HEK293 (cell line): ENCODE results near the gene ZNRF2.

Experiments used
- CTCF ChIA-PET: fragments of 350-600 bp; formaldehyde crosslinking; extraction: SDS; loops from one replicate; lab custom pipeline; 2021; ENCODE audit warnings: antibody characterized with exemption; lab: Yijun Ruan, JAX
- POLR2A ChIA-PET: fragments of 300-600 bp; formaldehyde crosslinking; extraction: SDS; loops from one replicate; lab custom pipeline; 2020; ENCODE audit warnings: antibody characterized with exemption, inconsistent platforms; lab: Yijun Ruan, JAX
- H3K27ac ChIP-seq: fragments of 200-500 bp; sonication (Bioruptor generic); 2 replicates; pipeline ENCODE4 v1.5.1; 2014; ENCODE audit warnings: low read depth, low read length, control low read depth, inconsistent platforms; ENCODE audit errors: extremely low read depth
- H3K36me3 ChIP-seq, 2 experiments: fragments of 200-500 bp in 1 of 2; sonication (Bioruptor generic) in 1 of 2; 1 replicate in 1 of 2; 2 replicates in 1 of 2; pipeline ENCODE4 v1.5.1; 2014 to 2017; ENCODE audit warnings: inconsistent platforms in 2 of 2, low read length in 2 of 2; ENCODE audit not compliant: control insufficient read depth in 2 of 2, insufficient read depth in 1 of 2
- H3K4me1 ChIP-seq: fragments of 200-500 bp; sonication (Bioruptor generic); 2 replicates; pipeline ENCODE4 v1.5.1; 2014; ENCODE audit warnings: mild to moderate bottlenecking, low read length, inconsistent platforms; ENCODE audit not compliant: control insufficient read depth, insufficient read depth
- H3K4me3 ChIP-seq: 2 replicates; pipeline ENCODE4 v1.5.1; 2011; ENCODE audit warnings: low read depth, mild to moderate bottlenecking, control low read depth, low read length, moderate library complexity
- H3K9me3 ChIP-seq: fragments of 200-500 bp; sonication (Bioruptor generic); 2 replicates; pipeline ENCODE4 v1.5.1; 2014; ENCODE audit warnings: low read depth, low read length, inconsistent platforms; ENCODE audit not compliant: control insufficient read depth, insufficient read depth
- ATF2 ChIP-seq: fragments of 450-650 bp; formaldehyde crosslinking; IDR thresholded peaks from 2 replicates; pipeline ENCODE4 v1.5.1; 2016; ENCODE audit warnings: missing biosample characterization, missing genetic modification characterization, low read depth
- TSHZ1 ChIP-seq: fragments of 450-650 bp; formaldehyde crosslinking; IDR thresholded peaks from 2 replicates; pipeline ENCODE4 v1.5.1; 2016; ENCODE audit warnings: missing biosample characterization, missing genetic modification characterization, borderline replicate concordance
- YY2 ChIP-seq: fragments of 450-650 bp; formaldehyde crosslinking; IDR thresholded peaks from 2 replicates; pipeline ENCODE4 v1.5.1; 2016; ENCODE audit warnings: missing biosample characterization, missing genetic modification characterization
- ZBTB17 ChIP-seq: fragments of 450-650 bp; formaldehyde crosslinking; IDR thresholded peaks from 2 replicates; pipeline ENCODE4 v1.5.1; 2016; ENCODE audit warnings: missing biosample characterization, missing genetic modification characterization
- ZBTB20 ChIP-seq: fragments of 450-650 bp; formaldehyde crosslinking; IDR thresholded peaks from 2 replicates; pipeline ENCODE4 v1.5.1; 2016; ENCODE audit warnings: missing biosample characterization, missing genetic modification characterization
- ZBTB48 ChIP-seq: fragments of 450-650 bp; formaldehyde crosslinking; IDR thresholded peaks from 2 replicates; pipeline ENCODE4 v1.5.1; 2016; ENCODE audit warnings: missing biosample characterization, missing genetic modification characterization
- ZFP69B ChIP-seq: fragments of 450-650 bp; formaldehyde crosslinking; IDR thresholded peaks from 2 replicates; pipeline ENCODE4 v1.5.1; 2016; ENCODE audit warnings: missing biosample characterization, missing genetic modification characterization
- ZNF175 ChIP-seq: fragments of 450-650 bp; formaldehyde crosslinking; IDR thresholded peaks from 2 replicates; pipeline ENCODE4 v1.5.1; 2016; ENCODE audit warnings: missing biosample characterization, missing genetic modification characterization
- ZNF248 ChIP-seq: fragments of 450-650 bp; formaldehyde crosslinking; IDR thresholded peaks from 2 replicates; pipeline ENCODE4 v1.5.1; 2017; ENCODE audit warnings: missing biosample characterization, missing genetic modification characterization
- ZNF26 ChIP-seq: fragments of 450-650 bp; formaldehyde crosslinking; IDR thresholded peaks from 2 replicates; pipeline ENCODE4 v1.5.1; 2016; ENCODE audit warnings: missing biosample characterization, missing genetic modification characterization
- ZNF292 ChIP-seq: fragments of 450-650 bp; formaldehyde crosslinking; IDR thresholded peaks from 2 replicates; pipeline ENCODE4 v1.5.1; 2016; ENCODE audit warnings: low read depth, missing biosample characterization, missing genetic modification characterization, borderline replicate concordance
- ZNF350 ChIP-seq: fragments of 450-650 bp; formaldehyde crosslinking; IDR thresholded peaks from 2 replicates; pipeline ENCODE4 v1.5.0; 2017; ENCODE audit warnings: missing biosample characterization, mild to moderate bottlenecking, missing genetic modification characterization
- ZNF354C ChIP-seq: fragments of 450-650 bp; formaldehyde crosslinking; IDR thresholded peaks from 2 replicates; pipeline ENCODE4 v1.5.1; 2016; ENCODE audit warnings: missing biosample characterization, missing genetic modification characterization, low read depth, borderline replicate concordance
- ZNF473 ChIP-seq: fragments of 450-650 bp; formaldehyde crosslinking; IDR thresholded peaks from 2 replicates; pipeline ENCODE4 v1.5.1; 2017; ENCODE audit warnings: missing biosample characterization, missing genetic modification characterization
- ZNF521 ChIP-seq: fragments of 450-650 bp; formaldehyde crosslinking; IDR thresholded peaks from 2 replicates; pipeline ENCODE4 v1.5.1; 2017; ENCODE audit warnings: missing biosample characterization, mild to moderate bottlenecking, missing genetic modification characterization
- ZNF610 ChIP-seq: fragments of 450-650 bp; formaldehyde crosslinking; IDR thresholded peaks from 2 replicates; pipeline ENCODE4 v1.5.1; 2016; ENCODE audit warnings: missing biosample characterization, missing genetic modification characterization, borderline replicate concordance
- ZNF677 ChIP-seq: fragments of 450-650 bp; IDR thresholded peaks from 2 replicates; pipeline ENCODE4 v1.5.0; 2018; ENCODE audit warnings: missing biosample characterization, mild to moderate bottlenecking, missing genetic modification characterization, moderate library complexity
- ZNF776 ChIP-seq: fragments of 450-650 bp; formaldehyde crosslinking; IDR thresholded peaks from 2 replicates; pipeline ENCODE4 v1.5.0; 2017; ENCODE audit warnings: missing biosample characterization, missing genetic modification characterization, borderline replicate concordance
- ZNF791 ChIP-seq: fragments of 450-650 bp; formaldehyde crosslinking; IDR thresholded peaks from 2 replicates; pipeline ENCODE4 v1.5.1; 2016; ENCODE audit warnings: missing biosample characterization, missing genetic modification characterization
- ZXDB ChIP-seq: fragments of 450-650 bp; formaldehyde crosslinking; IDR thresholded peaks from 2 replicates; pipeline ENCODE4 v1.5.1; 2016; ENCODE audit warnings: missing biosample characterization, missing genetic modification characterization
- TF ChIP-seq, protein P1 (sequence below): fragments of 450-650 bp; formaldehyde crosslinking; IDR thresholded peaks from 2 replicates; pipeline ENCODE4 v1.5.1; 2017; ENCODE audit warnings: missing biosample characterization, missing genetic modification characterization
- TF ChIP-seq, protein P2 (sequence below): fragments of 450-650 bp; formaldehyde crosslinking; IDR thresholded peaks from 2 replicates; pipeline ENCODE4 v1.5.1; 2016; ENCODE audit warnings: missing biosample characterization, missing genetic modification characterization

The ZNRF2 gene

GRCh38 chr7:30273552-30273951, 10.8 kb upstream of the ZNRF2 start:
- Histone ChIP-seq H3K27ac (no peak overlapping the region), H3K4me1 (no peaks in the 10 kb centered on the region), H3K4me3 (no peak overlapping the region), H3K36me3 (no peaks in the 10 kb centered on the region), H3K9me3 (no peaks in the 10 kb centered on the region)
- TF ChIP-seq TSHZ1 (no peak), ZBTB17 (tag by site-specific recombination) (no peak), ZNF677 (no peak), ATF2 (tag by site-specific recombination) (no peak)
- POLR2A ChIA-PET = no interaction called here
- CTCF ChIA-PET = interaction anchor here (0.9 to 7.2 kb wide), 6 partner anchors 37 to 292 kb away, joined by 3 to 86 read pairs (median 4); no protein-coding TSS in a partner anchor

GRCh38 chr7:30274641-30275040, 9.8 kb upstream of the ZNRF2 start:
- ChIA-PET POLR2A (no interaction called here), CTCF (interaction anchor here (0.7 to 7.2 kb wide), 10 partner anchors 9 to 291 kb away, joined by 3 to 86 read pairs (median 5); no protein-coding TSS in a partner anchor)
- H3K9me3 ChIP-seq = no peaks in the 10 kb centered on the region
- no peak overlapping the region for H3K4me3 ChIP-seq
- no peaks in the 10 kb centered on the region for H3K4me1 ChIP-seq
- no peak overlapping the region for H3K27ac ChIP-seq
- no peak for TF ChIP-seq ZNF292 (tag by site-specific recombination)
- no peak for TF ChIP-seq ZXDB (tag by site-specific recombination)
- TF ChIP-seq YY2 (tag by site-specific recombination) = no peak
- no peak for TF ChIP-seq ZNF26
- no peak for TF ChIP-seq ZNF175 (tag by site-specific recombination)
- no peak for TF ChIP-seq ZNF350 (tag by site-specific recombination)
- TF ChIP-seq ZNF248 (tag by site-specific recombination) = no peak
- TF ChIP-seq ZNF776 = no peak
- TF ChIP-seq ZFP69B (tag by site-specific recombination) = no peak
- no peak for TF ChIP-seq ZNF354C (tag by site-specific recombination)
- TF ChIP-seq, protein P1, sequence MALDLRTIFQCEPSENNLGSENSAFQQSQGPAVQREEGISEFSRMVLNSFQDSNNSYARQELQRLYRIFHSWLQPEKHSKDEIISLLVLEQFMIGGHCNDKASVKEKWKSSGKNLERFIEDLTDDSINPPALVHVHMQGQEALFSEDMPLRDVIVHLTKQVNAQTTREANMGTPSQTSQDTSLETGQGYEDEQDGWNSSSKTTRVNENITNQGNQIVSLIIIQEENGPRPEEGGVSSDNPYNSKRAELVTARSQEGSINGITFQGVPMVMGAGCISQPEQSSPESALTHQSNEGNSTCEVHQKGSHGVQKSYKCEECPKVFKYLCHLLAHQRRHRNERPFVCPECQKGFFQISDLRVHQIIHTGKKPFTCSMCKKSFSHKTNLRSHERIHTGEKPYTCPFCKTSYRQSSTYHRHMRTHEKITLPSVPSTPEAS (tag by site-specific recombination) = no peak
- no peak for TF ChIP-seq ZNF791 (tag by site-specific recombination)
- no peak for TF ChIP-seq ZBTB48 (tag by site-specific recombination)
- TF ChIP-seq ZNF473 (tag by site-specific recombination) = no peak
- no peak for TF ChIP-seq ZBTB20 (tag by site-specific recombination)
- no peak for TF ChIP-seq ZNF610 (tag by site-specific recombination)
- TF ChIP-seq, protein P2, sequence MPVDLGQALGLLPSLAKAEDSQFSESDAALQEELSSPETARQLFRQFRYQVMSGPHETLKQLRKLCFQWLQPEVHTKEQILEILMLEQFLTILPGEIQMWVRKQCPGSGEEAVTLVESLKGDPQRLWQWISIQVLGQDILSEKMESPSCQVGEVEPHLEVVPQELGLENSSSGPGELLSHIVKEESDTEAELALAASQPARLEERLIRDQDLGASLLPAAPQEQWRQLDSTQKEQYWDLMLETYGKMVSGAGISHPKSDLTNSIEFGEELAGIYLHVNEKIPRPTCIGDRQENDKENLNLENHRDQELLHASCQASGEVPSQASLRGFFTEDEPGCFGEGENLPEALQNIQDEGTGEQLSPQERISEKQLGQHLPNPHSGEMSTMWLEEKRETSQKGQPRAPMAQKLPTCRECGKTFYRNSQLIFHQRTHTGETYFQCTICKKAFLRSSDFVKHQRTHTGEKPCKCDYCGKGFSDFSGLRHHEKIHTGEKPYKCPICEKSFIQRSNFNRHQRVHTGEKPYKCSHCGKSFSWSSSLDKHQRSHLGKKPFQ (tag by site-specific recombination) = no peak
- TF ChIP-seq ZNF521 (tag by site-specific recombination) = no peak
- H3K36me3 ChIP-seq = no peaks in the 10 kb centered on the region
